Measurements from ENCODE around the gene NTN4. TPM values are rescaled to one million over a fixed set of nuclear protein-coding genes. Genes with fewer than 3 reads are reported as not detected.

NTN4 gene
- total RNA-seq, 2 donors from 2014 or later = 79.2 to 118 TPM

DNA sequence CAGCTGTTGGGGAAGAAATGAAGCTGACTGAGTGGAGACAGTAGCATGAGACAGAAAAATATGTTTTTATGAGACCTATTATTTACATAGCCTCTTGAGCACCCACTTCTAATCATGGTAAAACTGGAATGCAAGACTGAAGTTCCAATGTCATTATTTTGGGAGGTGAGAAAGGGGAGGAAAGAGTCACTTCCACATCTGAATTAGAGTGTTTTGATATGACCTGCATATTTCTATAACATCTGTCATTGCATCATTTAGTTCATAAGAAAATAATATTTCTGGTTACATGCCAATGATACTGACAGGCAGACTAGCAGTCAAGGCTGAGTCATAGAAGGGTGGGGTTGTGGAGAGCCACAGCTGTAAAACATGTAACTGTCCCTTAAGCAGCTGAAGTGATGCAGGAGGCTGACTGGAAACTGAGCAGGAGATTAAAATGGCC, 26.7 kb downstream of the NTN4 start:
- H3K27ac ChIP-seq = no peak overlapping the region
- H3K9me3 ChIP-seq = no peaks in the 10 kb centered on the region
- no peaks in the 10 kb centered on the region for H3K27me3 ChIP-seq (replicated peaks; ENCODE audit: insufficient read depth)
- no peak for DNase-seq (ENCODE audit: low spot score)
- H3K4me1 ChIP-seq (replicated peaks) = no peaks in the 10 kb centered on the region
- TF ChIP-seq, protein P1, sequence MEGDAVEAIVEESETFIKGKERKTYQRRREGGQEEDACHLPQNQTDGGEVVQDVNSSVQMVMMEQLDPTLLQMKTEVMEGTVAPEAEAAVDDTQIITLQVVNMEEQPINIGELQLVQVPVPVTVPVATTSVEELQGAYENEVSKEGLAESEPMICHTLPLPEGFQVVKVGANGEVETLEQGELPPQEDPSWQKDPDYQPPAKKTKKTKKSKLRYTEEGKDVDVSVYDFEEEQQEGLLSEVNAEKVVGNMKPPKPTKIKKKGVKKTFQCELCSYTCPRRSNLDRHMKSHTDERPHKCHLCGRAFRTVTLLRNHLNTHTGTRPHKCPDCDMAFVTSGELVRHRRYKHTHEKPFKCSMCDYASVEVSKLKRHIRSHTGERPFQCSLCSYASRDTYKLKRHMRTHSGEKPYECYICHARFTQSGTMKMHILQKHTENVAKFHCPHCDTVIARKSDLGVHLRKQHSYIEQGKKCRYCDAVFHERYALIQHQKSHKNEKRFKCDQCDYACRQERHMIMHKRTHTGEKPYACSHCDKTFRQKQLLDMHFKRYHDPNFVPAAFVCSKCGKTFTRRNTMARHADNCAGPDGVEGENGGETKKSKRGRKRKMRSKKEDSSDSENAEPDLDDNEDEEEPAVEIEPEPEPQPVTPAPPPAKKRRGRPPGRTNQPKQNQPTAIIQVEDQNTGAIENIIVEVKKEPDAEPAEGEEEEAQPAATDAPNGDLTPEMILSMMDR (IDR thresholded peaks at IDR 0.05) = no peak
- TF ChIP-seq POLR2A (IDR thresholded peaks at IDR 0.05) = no peak
- TF ChIP-seq POLR2AphosphoS5 (IDR thresholded peaks at IDR 0.05) = no peak
- intact Hi-C loops (cut with DNase I) = no loop called here
- H3K4me3 ChIP-seq = no peak overlapping the region
- no peaks in the 10 kb centered on the region for H3K36me3 ChIP-seq

DNA sequence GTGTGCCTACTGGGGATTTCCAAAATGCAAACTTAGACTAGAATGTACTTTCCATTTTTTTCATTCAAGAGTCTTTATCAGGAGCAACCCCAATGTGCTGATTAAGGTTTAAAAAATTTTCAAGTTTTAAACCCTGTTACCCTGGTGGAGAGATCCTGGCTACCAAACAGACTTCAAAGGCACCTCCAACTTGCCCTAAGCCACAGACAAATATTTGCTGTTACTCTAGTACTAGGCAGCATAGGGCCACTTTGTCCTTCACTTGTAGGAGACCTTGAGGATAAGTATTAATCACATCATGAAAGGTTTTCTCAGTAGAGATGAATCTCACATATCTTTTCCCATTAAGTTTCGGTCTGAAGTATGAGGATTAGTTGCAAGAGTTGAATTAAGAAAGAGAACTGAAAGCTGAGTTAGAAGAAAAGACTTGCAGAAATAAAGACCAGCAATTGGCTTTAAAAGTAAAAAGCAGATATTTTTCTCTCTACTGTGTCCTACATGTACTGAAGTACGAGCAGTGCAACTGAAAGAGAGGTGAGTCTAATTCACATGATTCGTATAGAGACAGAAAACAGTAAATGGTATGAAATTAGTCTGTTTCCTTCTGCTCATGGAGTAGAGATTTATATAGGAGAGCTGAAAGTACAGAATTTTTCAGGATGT, 28.3 kb downstream of the NTN4 start:
- H3K9me3 ChIP-seq = no peaks in the 10 kb centered on the region
- no peak overlapping the region for H3K27ac ChIP-seq
- H3K4me3 ChIP-seq = no peak overlapping the region
- intact Hi-C loops (cut with DNase I) = no loop called here
- TF ChIP-seq POLR2AphosphoS5 (IDR thresholded peaks at IDR 0.05) (no peak), POLR2A (IDR thresholded peaks at IDR 0.05) (no peak)
- TF ChIP-seq, protein P1 (IDR thresholded peaks at IDR 0.05) = no peak
- no peaks in the 10 kb centered on the region for H3K27me3 ChIP-seq (replicated peaks; ENCODE audit: insufficient read depth)
- DNase-seq (ENCODE audit: low spot score) = no peak
- no peaks in the 10 kb centered on the region for H3K4me1 ChIP-seq (replicated peaks)
- 64% methylated on average over 3 of the region's 3 CpGs for WGBS
- no peaks in the 10 kb centered on the region for H3K36me3 ChIP-seq

DNA sequence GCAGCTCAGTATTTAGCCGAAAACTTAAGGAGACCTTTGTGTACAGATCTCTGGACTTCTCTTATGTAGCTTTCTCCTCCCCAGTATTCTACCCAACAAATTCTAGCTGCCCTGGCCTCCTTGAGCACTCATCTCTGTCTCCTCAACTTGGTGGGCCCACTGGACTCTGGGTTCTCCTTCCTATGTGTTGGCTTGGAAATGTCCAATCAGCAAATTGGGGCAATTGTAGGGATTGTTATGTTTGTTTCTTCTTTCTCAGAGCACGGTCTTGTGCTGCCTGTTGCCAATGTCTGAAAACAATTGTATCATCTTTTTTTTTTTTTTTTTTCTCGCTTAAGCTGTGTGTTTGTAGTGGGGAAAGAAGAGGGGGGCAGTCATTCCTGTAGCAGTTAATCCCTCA, 30.2 kb downstream of the NTN4 start:
- intact Hi-C loops (cut with DNase I) = no loop called here
- Histone ChIP-seq H3K36me3 (no peaks in the 10 kb centered on the region), H3K4me1 (replicated peaks) (no peaks in the 10 kb centered on the region), H3K4me3 (no peak overlapping the region), H3K27ac (no peak overlapping the region), H3K27me3 (replicated peaks; ENCODE audit: insufficient read depth) (no peaks in the 10 kb centered on the region), H3K9me3 (no peaks in the 10 kb centered on the region)
- TF ChIP-seq POLR2AphosphoS5 (IDR thresholded peaks at IDR 0.05) (no peak), POLR2A (IDR thresholded peaks at IDR 0.05) (no peak)
- TF ChIP-seq, protein P1 (IDR thresholded peaks at IDR 0.05) = no peak
- DNase-seq (ENCODE audit: low spot score) = no peak
- 87% methylated on average over 3 of the region's 3 CpGs for WGBS

DNA sequence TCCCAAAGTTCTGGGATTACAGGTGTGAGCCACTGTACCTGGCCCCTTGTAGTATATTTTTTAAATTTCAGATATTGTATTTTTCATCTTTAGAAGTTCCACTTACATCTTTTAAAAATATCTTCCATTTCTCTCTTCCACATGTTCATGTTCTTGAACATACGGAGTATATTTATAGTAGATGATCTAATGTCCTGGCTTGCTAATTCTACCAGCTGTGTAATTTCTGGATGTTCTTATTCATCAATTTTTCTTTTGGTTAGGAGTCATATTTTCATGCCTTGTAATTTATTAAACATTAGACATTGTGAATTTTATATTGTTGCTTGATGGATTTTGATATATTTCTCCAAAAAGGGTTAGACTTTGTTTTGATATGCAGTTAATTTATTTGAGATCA, 30.8 kb downstream of the NTN4 start:
- no peaks in the 10 kb centered on the region for H3K27me3 ChIP-seq (replicated peaks; ENCODE audit: insufficient read depth)
- TF ChIP-seq, protein P1 (IDR thresholded peaks at IDR 0.05) = no peak
- TF ChIP-seq POLR2AphosphoS5 (IDR thresholded peaks at IDR 0.05) (no peak), POLR2A (IDR thresholded peaks at IDR 0.05) (no peak)
- H3K27ac ChIP-seq = no peak overlapping the region
- H3K4me3 ChIP-seq = no peak overlapping the region
- H3K4me1 ChIP-seq (replicated peaks) = no peaks in the 10 kb centered on the region
- DNase-seq (ENCODE audit: low spot score) = no peak
- no peaks in the 10 kb centered on the region for H3K9me3 ChIP-seq
- intact Hi-C loops (cut with DNase I) = no loop called here
- 0% methylated on average over 1 of the region's 1 CpG for whole genome bisulfite sequencing
- no peaks in the 10 kb centered on the region for H3K36me3 ChIP-seq

DNA sequence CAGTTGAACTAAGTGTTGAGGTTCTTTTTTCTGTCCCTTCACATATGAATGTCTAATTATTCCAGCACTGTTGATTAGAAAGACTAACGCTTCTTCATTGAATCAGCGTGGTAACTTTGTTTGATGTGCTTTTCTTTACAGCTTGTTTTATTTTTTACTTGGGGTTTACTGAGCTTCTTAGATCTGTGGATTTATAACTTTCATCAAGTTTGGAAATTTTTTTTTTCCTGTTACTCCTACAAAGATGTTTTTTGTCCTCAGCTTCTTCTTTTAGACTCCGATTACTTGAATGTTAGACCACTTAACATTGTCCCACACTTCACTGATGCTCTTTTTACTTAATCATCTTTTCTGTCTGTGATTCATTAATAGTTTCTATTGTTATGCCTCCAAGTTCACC, 31.5 kb downstream of the NTN4 start:
- intact Hi-C loops (cut with DNase I) = no loop called here
- H3K36me3 ChIP-seq = no peaks in the 10 kb centered on the region
- no peak overlapping the region for H3K4me3 ChIP-seq
- no peak for DNase-seq (ENCODE audit: low spot score)
- H3K9me3 ChIP-seq = no peaks in the 10 kb centered on the region
- TF ChIP-seq POLR2A (IDR thresholded peaks at IDR 0.05) (no peak), POLR2AphosphoS5 (IDR thresholded peaks at IDR 0.05) (no peak)
- TF ChIP-seq, protein P1 (IDR thresholded peaks at IDR 0.05) = no peak
- H3K27me3 ChIP-seq (replicated peaks; ENCODE audit: insufficient read depth) = no peaks in the 10 kb centered on the region
- 93% methylated on average over 3 of the region's 3 CpGs for WGBS
- H3K4me1 ChIP-seq (replicated peaks) = no peaks in the 10 kb centered on the region
- H3K27ac ChIP-seq = no peak overlapping the region

All from prostate gland (tissue), 2 donors.